Left ventricle myocardium superior (tissue), 1 donor: ENCODE measurements around the gene BDH2. TPM values are rescaled to one million over a fixed set of nuclear protein-coding genes. Genes with fewer than 3 reads are reported as not detected.

Source experiments
- ATAC-seq: fragments of 200-7000 bp; cut with Tn5 transposase; one replicate; pipeline ENCODE4 v1.9.1; 2020; ENCODE audit warnings: mild to moderate bottlenecking, moderate library complexity
- DNase-seq: peaks from one replicate; pipeline ENCODE4 v3.0.0-alpha.2; 2020
- intact Hi-C: fragments of 100-400 bp; cut with micrococcal nuclease; formaldehyde crosslinking; loops from one replicate; pipeline ENCODE4 v1.11.0; 2022
- total RNA-seq: library from RNA; stranded (reverse); fragmentation: NEBNext Ultra II Directional; extraction: Animal tissue kit (Norgen Biotek cat#: 25700); gene quantifications from one replicate; pipeline ENCODE4 v1.2.1, GENCODE V29; 2021
- donor health status: DM: no; HTN: yes; CAD: no; lungs with severe emphysema.

The BDH2 gene
- total RNA-seq, 1 donor from 2014 or later, result 25.6 TPM

GRCh38 chr4:103091601-103092223 lies 7.9 kb downstream of the BDH2 start:
- ATAC-seq, result no peak
- intact Hi-C loops, result loop anchor here (10.0 kb wide), 1 partner anchor 47 kb away; no protein-coding TSS in a partner anchor
- no peak for DNase-seq

- DNase-seq (no peak), ATAC-seq (no peak)
- intact Hi-C loops, result no loop called here
These were observed 10.2 kb downstream of the BDH2 start for GRCh38 chr4:103089481-103089880.

GRCh38 chr4:103086551-103086950 lies 13.1 kb downstream of the BDH2 start:
- intact Hi-C loops, result no loop called here
- ATAC-seq (no peak), DNase-seq (no peak)

DNA sequence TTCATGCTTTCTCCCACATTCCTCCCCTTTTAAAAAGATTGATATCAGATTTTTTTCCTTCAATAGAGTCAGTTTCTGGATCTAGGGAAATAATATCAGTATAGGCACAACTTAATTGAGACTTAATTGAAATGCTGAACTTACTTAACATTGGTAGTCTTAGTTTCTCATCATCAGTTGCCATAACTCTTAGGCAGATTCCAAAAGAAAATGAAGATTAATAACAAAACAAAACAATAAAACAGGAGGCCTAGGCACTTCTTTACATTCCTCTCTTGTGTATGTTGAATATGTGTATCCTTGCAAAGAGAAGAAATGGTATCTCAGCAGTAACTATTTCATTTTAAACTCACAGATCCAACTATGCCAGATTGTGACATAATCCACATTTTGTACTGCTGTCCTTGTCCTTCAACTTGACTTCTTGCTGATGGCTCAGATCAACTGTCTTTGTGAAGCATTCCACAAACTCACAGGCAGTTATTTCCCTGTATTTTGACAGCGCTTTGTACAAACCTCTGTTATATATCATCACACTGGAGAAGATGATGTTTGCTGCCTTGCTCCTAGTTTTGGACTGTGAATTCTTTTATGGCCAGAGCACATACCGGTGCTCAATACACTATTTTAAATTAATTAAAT lies 14.0 kb downstream of the BDH2 start:
- ATAC-seq, result no peak

DNA sequence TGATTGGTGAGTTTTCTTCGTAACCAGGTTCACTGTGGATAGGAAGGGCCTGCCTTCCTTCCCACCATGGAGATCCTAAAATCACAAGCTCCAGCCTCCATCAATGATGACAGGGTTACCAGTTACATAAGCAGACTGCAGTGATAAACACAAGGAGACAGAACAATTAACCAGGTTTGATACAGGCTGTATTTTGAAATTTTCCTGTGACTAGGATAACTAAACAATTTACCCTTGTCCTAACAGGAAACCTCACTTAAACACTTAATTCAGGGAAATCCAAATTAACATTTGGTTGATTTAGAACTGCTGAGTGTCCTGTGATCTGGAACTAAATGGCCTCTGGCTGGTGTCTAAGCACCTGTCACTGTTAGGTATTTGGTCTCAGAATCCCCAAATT lies 20.0 kb downstream of the BDH2 start:
- intact Hi-C loops, result no loop called here
- ATAC-seq (no peak), DNase-seq (no peak)

More for the DNA sequence above, 14.0 kb downstream of the BDH2 start:
- intact Hi-C loops, result no loop called here
- no peak for DNase-seq

DNA sequence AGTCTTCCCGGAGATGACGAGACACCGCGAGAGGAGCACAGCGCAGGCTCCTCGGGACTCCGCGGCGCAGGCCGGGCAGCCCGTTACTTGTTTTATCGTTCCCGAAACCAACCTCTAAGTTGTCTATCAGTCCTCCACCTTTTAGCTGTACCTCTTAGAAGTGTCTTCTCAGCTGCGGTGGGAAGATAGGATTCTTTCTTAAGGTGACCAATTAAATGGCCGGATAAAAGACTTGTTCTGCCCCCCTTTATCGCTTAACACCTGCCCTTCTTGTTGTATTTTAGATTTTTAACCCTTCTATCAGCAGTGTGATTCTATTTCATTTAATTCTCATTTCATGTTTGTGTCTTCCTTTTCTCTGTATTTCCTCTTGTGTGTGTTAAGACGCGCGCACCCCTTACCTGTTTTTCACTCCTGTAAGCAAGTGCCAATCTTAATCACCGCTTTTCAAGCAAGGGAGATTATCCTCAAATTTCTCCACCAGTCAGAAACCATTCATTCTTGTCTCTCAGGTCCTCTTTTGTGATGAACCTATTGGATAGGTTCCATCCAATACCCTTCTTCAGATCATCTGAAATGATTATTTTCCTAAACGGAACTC lies 22.8 kb downstream of the BDH2 start, which contains the start of gene SLC9B2:
Gene SLC9B2 (minus strand): TSS at position 15 of the 601 bp plus-strand sequence. CDS start 9,211 bp downstream, outside the sequence.
- ATAC-seq (no peak), DNase-seq (no peak)
- intact Hi-C loops, result no loop called here

- peak; percentile 94 for ATAC-seq
- peak; percentile 83 for DNase-seq
- intact Hi-C loops, result no loop called here
These were observed 23.5 kb downstream of the BDH2 start for GRCh38 chr4:103075894-103076746.

DNA sequence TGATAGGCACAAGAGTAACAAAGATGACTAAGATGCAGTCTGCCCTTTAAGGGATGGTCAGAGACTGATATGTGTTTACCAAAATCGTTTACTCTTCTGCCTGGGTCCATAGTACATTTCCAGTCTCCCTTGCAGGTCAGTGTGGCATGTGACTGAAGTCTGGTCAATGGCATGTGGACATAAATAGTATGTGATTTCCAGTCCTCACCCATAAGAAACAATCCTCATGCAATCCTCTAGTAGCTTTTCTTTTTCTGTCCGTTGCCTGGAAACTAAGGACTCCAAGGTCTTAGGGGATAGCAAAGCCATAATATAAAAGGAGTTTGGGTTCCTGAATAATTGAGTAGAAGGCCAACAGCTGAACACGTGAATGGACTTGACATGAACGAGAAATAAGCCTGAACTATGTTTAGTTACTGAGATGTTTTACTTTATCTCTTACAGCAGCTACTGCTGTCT lies 24.2 kb downstream of the BDH2 start:
- intact Hi-C loops, result no loop called here
- DNase-seq, result no peak
- ATAC-seq, result no peak

DNA sequence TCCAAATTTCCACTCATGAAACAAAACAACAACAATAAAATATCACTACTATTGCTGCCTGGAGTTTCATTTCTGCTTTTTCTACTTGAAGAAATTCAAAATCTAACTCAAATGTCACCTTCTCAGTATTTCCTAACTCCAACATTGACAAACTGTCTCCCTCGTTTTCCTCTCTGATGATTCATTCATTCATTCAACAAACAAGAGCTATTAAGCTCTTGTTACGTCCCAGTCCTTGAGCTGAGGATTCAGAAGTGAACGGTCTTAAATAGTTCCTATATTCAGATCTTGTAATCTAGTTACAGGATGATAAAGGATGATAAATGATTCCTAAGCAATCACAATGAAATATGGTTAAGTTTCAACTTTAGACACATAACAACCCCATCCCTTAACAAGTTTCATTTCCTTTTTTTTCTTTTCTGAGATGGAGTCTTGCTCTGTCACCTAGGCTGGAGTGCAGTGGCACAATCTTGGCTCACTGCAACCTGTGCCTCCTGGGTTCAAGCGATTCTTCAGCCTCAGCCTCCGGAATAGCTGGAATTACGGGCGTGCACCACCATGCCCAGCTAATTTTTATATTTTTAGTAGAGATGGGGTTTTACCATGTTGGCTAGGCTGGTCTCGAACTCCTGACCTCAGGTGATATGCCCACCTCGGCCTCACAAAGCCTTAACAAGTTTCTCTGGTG lies 24.7 kb downstream of the BDH2 start:
- ATAC-seq, result no peak
- no peak for DNase-seq
- intact Hi-C loops, result no loop called here

GRCh38 chr4:103073792-103074438 lies 25.7 kb downstream of the BDH2 start:
- no peak for ATAC-seq
- intact Hi-C loops, result no loop called here

DNA sequence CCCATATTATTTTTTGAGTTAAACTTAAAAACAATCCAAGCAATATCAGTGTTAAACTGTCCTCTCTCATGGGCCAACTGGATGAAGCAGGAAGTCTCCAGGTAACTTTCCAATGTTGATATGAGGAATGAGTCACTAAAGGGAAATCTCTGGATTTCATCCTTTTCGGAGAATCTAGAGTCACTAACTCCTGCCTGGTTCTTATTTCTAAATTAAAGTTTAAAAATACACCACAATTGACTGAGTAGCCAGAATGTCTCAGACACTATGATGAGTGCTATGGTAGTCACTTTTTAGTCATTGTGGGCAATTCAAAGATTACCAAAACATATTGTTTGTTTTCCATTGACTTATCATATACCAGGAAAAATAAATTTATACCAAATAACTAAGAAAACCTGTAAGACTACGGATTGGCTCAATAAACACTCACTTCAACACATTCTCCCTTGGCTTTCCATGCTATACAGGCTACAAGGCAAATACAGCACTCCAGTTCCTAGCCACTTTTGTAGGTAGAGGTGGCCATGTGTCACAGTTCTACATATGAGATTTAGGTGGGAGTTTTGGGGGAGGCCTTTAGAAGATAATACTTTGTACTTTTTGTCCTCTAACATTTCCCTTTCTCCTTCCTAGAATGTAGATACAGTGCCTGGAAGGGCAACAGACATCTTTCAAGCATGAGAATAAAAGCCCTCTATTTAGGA lies 31.6 kb downstream of the BDH2 start:
- intact Hi-C loops, result no loop called here
- DNase-seq (no peak), ATAC-seq (no peak)

More at GRCh38 chr4:103073792-103074438, 25.7 kb downstream of the BDH2 start:
- no peak for DNase-seq

DNA sequence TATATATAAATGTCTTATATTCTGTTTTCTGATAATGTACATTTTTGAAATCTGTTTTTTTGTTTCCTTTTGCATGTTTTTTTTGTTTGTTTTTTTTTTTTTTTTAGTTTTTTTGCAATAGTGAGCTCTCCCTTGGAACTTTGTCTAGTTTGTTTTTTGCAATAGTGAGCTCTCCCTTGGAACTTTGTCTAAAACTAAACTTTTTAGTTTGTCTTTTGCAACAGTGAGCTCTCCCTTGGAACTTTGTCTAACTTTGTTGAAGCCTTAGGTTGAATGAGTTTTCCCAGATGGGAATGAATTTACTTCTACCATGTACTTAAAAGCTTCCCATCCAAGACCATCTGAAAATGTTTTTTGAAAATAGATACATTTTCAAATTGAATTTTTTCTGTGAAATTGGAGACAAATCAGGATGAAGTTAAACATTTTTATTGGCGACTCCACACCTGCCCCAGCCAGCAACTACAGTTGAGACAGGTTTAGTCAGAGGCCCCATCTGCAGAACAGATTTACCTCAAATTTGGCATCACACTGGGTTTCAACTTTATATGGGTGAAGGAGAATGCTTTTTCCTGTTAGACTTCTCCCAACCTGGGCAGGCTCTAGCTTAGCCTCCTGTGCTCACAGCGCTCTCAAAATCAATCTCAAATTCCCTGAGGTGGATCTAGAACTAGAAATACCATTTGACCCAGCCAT lies 39.0 kb downstream of the BDH2 start:
- DNase-seq (no peak), ATAC-seq (no peak)
- intact Hi-C loops, result no loop called here

DNA sequence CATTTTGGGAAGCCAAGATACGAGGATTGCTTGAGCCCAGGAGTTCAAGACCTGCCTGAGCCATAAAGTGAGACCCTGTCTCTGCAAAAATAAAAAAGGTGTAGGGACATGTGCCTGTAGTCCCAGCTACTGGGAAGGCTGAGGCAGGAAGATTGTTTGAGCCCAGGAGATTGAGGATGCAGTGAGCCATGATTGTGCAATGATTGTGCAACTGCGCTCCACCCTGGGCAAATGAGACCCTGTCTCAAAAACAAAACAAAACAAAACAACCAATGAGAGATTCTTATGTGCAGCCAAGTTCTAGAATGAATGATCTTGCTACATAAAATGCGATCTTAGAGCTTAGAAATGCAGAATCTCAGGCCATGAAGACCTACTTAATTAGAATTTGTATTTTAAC lies 45.6 kb downstream of the BDH2 start:
- ATAC-seq, result no peak
- DNase-seq, result no peak

DNA sequence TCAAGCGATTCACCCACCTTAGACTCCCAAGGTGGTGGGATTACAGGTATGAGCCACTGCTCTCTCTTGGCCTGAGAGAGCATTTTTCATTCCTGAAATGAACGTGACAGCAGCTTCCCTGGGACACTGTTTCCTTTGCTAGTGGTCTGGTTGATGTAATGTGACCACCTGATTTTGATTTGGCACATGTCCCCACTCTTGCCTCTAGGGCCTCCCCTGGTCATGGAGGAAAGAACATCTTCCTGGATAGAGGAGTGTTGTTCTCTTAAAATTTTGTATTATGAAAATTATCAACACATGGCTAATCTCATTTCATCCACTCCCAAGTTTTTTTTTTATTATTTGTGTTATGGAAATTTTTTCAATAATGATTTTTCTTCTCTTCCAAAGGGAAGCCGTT lies 46.9 kb downstream of the BDH2 start:
- ATAC-seq, result no peak
- intact Hi-C loops, result no loop called here
- no peak for DNase-seq

More for the DNA sequence above, 45.6 kb downstream of the BDH2 start:
- intact Hi-C loops, result no loop called here

DNA sequence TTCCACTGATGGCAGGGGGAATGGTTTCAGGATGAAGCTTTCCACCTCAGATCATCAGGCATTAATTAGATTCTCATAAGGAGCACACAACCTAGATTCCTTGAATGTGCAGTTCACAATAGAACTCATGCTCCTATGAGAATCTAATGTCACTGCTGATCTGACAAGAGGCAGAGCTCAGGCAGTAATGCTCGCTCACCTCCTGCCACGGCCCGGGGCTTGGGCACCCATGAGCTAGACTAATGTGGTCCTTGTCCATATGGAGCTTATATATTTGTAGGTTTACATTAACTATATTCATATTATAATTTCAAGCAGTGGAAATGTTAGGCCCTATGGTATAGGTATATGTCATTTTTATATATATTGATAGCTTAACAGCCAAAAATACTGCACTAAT lies 47.5 kb downstream of the BDH2 start:
- ATAC-seq (no peak), DNase-seq (no peak)
- intact Hi-C loops, result no loop called here

GRCh38 chr4:103050736-103051436 lies 48.7 kb downstream of the BDH2 start:
- ATAC-seq (no peak), DNase-seq (no peak)
- intact Hi-C loops, result no loop called here
